Cardiac muscle cell (in vitro differentiated cells and primary cell): ENCODE data around the gene AMH. TPM values are rescaled to one million over a fixed set of nuclear protein-coding genes. Genes with fewer than 3 reads are reported as not detected.
"Not testable (repeated sequence)": the region's sequence is repeated elsewhere in the genome, so short reads cannot be mapped to it uniquely, and the experiment has no call there.

ENCODE experiments used
- DNase-seq, 2 donors: peaks; one replicate each; pipeline versions ENCODE4 v3.0.0 to v3.0.0-alpha.2; 2010 to 2017; ENCODE audit warnings: low read depth in 1 of 2, low spot score in 1 of 2
- H3K27ac ChIP-seq: fragments of 200-600 bp; sonication (generic); 2 replicates; pipeline ENCODE4 v1.5.1; 2016
- H3K27me3 ChIP-seq: fragments of 200-600 bp; sonication (generic); 2 replicates; pipeline ENCODE4 v1.6.0; 2016; ENCODE audit warnings: control low read depth
- H3K36me3 ChIP-seq: fragments of 200-600 bp; sonication (generic); 2 replicates; pipeline ENCODE4 v1.5.1; 2016; ENCODE audit warnings: control low read depth
- H3K4me1 ChIP-seq: fragments of 200-600 bp; sonication (generic); 2 replicates; pipeline ENCODE4 v1.8.1; 2017; ENCODE audit warnings: low read depth, mild to moderate bottlenecking, mixed run types
- H3K4me3 ChIP-seq: fragments of 200-600 bp; sonication (generic); 2 replicates; pipeline ENCODE4 v1.5.1; 2016; ENCODE audit warnings: mild to moderate bottlenecking
- H3K9me3 ChIP-seq: fragments of 200-600 bp; sonication (generic); 2 replicates; pipeline ENCODE4 v1.5.1; 2017; ENCODE audit warnings: low read depth, mild to moderate bottlenecking, control low read depth
- CTCF ChIP-seq: IDR thresholded peaks from 2 replicates; pipeline ENCODE4 v1.5.1; 2012; ENCODE audit warnings: low read depth, mild to moderate bottlenecking, low read length
- polyA plus RNA-seq: library from polyadenylated mRNA; unstranded; fragments of >200 nt; fragmentation: Nextera tagmentation; extraction: Ambion mirVana; gene quantifications from 2 replicates; pipeline ENCODE4 v1.2.1, GENCODE V29; 2016
- total RNA-seq: library from RNA; depleted of rRNA; stranded (reverse); fragments of >200 nt; gene quantifications from 2 replicates; pipeline ENCODE4 v1.2.3, GENCODE V29; 2016

AMH gene
- 24.1 and 45.6 TPM in 2 replicates for total RNA-seq
- polyA plus RNA-seq = 23.2 and 71.4 TPM in 2 replicates

- no peaks in the 10 kb centered on the region for H3K9me3 ChIP-seq
- TF ChIP-seq CTCF = no peak
- H3K27me3 ChIP-seq = peaks cover 24% of the 10 kb centered on the region
- DNase-seq = no peak
- peak within 1 kb of the TSS; percentile 51 for H3K27ac ChIP-seq
- peaks cover 3% of the 10 kb centered on the region for H3K4me1 ChIP-seq
- peaks cover 36% of the 10 kb centered on the region for H3K36me3 ChIP-seq
- H3K4me3 ChIP-seq = no peak within 1 kb of the TSS
These were observed at the start of gene AMH for GRCh38 chr19:2249010-2249866. Gene AMH, plus strand, starts transcription at chr19:2249323. Its CDS starts 10 bp downstream, at chr19:2249333.

GRCh38 chr19:2199861-2200623 is 49.1 kb upstream of the AMH start:
- no peak for TF ChIP-seq CTCF
- H3K9me3 ChIP-seq = no peaks in the 10 kb centered on the region
- peak overlapping the region; percentile 38 for H3K27ac ChIP-seq
- no peak for DNase-seq
- H3K27me3 ChIP-seq = no peaks in the 10 kb centered on the region
- peaks cover 3% of the 10 kb centered on the region for H3K36me3 ChIP-seq
- peaks cover 6% of the 10 kb centered on the region for H3K4me1 ChIP-seq
- H3K4me3 ChIP-seq = no peak overlapping the region

GRCh38 chr19:2200624-2201294 is 48.4 kb upstream of the AMH start:
- not testable (repeated sequence) for H3K9me3 ChIP-seq, H3K27me3 ChIP-seq, H3K4me3 ChIP-seq, H3K4me1 ChIP-seq, DNase-seq, H3K36me3 ChIP-seq
- H3K27ac ChIP-seq = peak overlapping the region; percentile 28

GRCh38 chr19:2201473-2202148 is 47.5 kb upstream of the AMH start:
- DNase-seq = no peak
- Histone ChIP-seq H3K36me3 (peaks cover 3% of the 10 kb centered on the region), H3K27me3 (no peaks in the 10 kb centered on the region), H3K9me3 (no peaks in the 10 kb centered on the region), H3K4me3 (no peak overlapping the region), H3K4me1 (peaks cover 6% of the 10 kb centered on the region), H3K27ac (peak overlapping the region; percentile 28)
- no peak for TF ChIP-seq CTCF

- no peak for DNase-seq
- Histone ChIP-seq H3K27ac (no peak overlapping the region), H3K36me3 (peaks cover 3% of the 10 kb centered on the region), H3K9me3 (no peaks in the 10 kb centered on the region), H3K27me3 (no peaks in the 10 kb centered on the region), H3K4me1 (peaks cover 6% of the 10 kb centered on the region), H3K4me3 (no peak overlapping the region)
- no peak for TF ChIP-seq CTCF
These were observed 46.8 kb upstream of the AMH start for GRCh38 chr19:2202366-2202765.
